Measurements from ENCODE around the gene KRTAP4-4. TPM values are rescaled to one million over a fixed set of nuclear protein-coding genes. Genes with fewer than 3 reads are reported as not detected.
"Not testable (repeated sequence)": the region's sequence is repeated elsewhere in the genome, so short reads cannot be mapped to it uniquely, and the experiment has no call there.

Gene KRTAP4-4
- total RNA-seq, 1 donor = not detected

- no peak for TF ChIP-seq CTCF (IDR thresholded peaks at IDR 0.05; ENCODE audit: insufficient read depth, low read depth, low read length)
- no peak for DNase-seq (ENCODE audit: low read depth)
- no peak overlapping the region for H3K4me3 ChIP-seq (ENCODE audit: low read depth, low read length)
Measured at GRCh38 chr17:41133880-41134735, 26.4 kb downstream of the KRTAP4-4 start.

DNA sequence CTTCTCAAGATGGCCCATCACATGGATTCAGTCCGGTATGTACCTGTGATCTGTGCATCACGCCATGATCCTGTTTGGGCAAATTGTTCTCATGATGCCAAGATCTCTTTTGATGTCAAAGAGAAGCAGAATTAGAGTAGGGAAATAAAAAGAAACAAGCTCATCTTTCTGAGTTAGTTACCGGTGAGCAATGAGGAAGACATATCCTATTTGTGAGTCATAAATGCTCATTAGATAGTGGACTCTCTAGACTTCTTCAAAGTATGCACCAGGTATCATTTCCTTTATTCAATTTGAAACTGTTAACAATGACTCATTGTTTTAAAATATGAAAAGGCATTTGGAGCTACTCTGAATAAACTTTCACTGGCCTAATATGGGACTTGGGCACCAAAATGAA is 28.6 kb downstream of the KRTAP4-4 start:
- no peak overlapping the region for H3K4me3 ChIP-seq (ENCODE audit: low read depth, low read length)
- TF ChIP-seq CTCF (IDR thresholded peaks at IDR 0.05; ENCODE audit: insufficient read depth, low read depth, low read length) = no peak
- DNase-seq (ENCODE audit: low read depth) = no peak

- H3K4me3 ChIP-seq (ENCODE audit: low read depth, low read length) = no peak overlapping the region
- no peak for DNase-seq (ENCODE audit: low read depth)
- no peak for TF ChIP-seq CTCF (IDR thresholded peaks at IDR 0.05; ENCODE audit: insufficient read depth, low read depth, low read length)
Measured at GRCh38 chr17:41127371-41127770, 33.2 kb downstream of the KRTAP4-4 start.

GRCh38 chr17:41126412-41126811 is 34.1 kb downstream of the KRTAP4-4 start:
- DNase-seq (ENCODE audit: low read depth) = no peak
- no peak for TF ChIP-seq CTCF (IDR thresholded peaks at IDR 0.05; ENCODE audit: insufficient read depth, low read depth, low read length)
- no peak overlapping the region for H3K4me3 ChIP-seq (ENCODE audit: low read depth, low read length)

DNA sequence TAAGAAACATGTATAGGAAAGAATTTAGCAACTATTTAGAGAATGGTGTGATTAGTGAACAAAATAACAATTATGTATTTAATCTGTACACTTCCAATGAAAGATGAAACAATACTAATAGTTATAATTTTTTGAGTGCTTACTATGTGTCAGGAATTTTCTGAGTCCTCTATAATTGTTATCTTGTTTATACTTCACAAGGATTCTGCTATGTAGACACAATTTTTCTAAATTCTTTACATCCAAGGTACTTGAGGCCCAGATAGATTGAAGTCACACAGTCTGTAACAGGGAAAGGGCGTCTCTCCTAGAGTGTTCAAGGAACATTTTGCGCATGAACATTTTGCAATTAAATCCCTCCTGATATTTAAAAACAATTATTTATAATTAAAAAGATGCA is 35.5 kb downstream of the KRTAP4-4 start:
- TF ChIP-seq CTCF (IDR thresholded peaks at IDR 0.05; ENCODE audit: insufficient read depth, low read depth, low read length) = no peak
- DNase-seq (ENCODE audit: low read depth) = no peak
- H3K4me3 ChIP-seq (ENCODE audit: low read depth, low read length) = no peak overlapping the region

- not testable (repeated sequence) for H3K4me3 ChIP-seq (ENCODE audit: low read depth, low read length); DNase-seq (ENCODE audit: low read depth)
Measured at GRCh38 chr17:41123991-41124371, 36.6 kb downstream of the KRTAP4-4 start, which contains the start of gene KRTAP4-12. TSS of gene KRTAP4-12 (minus strand) at chr17:41124182. CDS start at chr17:41124122, 60 bp downstream.

GRCh38 chr17:41123292-41123990 is 37.1 kb downstream of the KRTAP4-4 start:
- DNase-seq (ENCODE audit: low read depth); H3K4me3 ChIP-seq (ENCODE audit: low read depth, low read length): not testable (repeated sequence)

All from fibroblast of villous mesenchyme (primary cell).